SK-N-DZ (cell line): Measurements from ENCODE around the gene SAMD9. TPM values are rescaled to one million over a fixed set of nuclear protein-coding genes. Genes with fewer than 3 reads are reported as not detected.
"Not testable (repeated sequence)": the region's sequence is repeated elsewhere in the genome, so short reads cannot be mapped to it uniquely, and the experiment has no call there.

Source experiments
- DNase-seq: peaks from one replicate; pipeline ENCODE4 v3.0.0-alpha.2; 2015; ENCODE audit warnings: low spot score
- polyA plus RNA-seq, 2 experiments: library from polyadenylated mRNA; depleted of rRNA; stranded (reverse); fragments of >200 nt; gene quantifications; 2 replicates each; pipeline ENCODE4 v1.2.3, GENCODE V29; 2014

The SAMD9 gene
- polyA plus RNA-seq (2014; cell fraction: cytosol; rRNA removed): 0.02 TPM in 1 of 2 replicates, not detected in the other
- polyA plus RNA-seq (2014; cell fraction: nucleus; rRNA removed): not detected in 2 replicates

GRCh38 chr7:93117852-93118530 is at the start of gene SAMD9:
TSS of gene SAMD9 (minus strand) at chr7:93117979. CDS start at chr7:93106097, 11,882 bp downstream.
- peak; percentile 22 for DNase-seq

- no peak for DNase-seq
These were observed 47.7 kb upstream of the SAMD9 start for GRCh38 chr7:93165447-93165846.

- no peak for DNase-seq
These were observed 47.0 kb upstream of the SAMD9 start for GRCh38 chr7:93164766-93165165.

- peak; percentile 96 for DNase-seq
These were observed 43.5 kb upstream of the SAMD9 start for GRCh38 chr7:93161181-93161762.

- peak; percentile 96 for DNase-seq
These were observed 42.6 kb upstream of the SAMD9 start for GRCh38 chr7:93160410-93160809.

GRCh38 chr7:93159490-93159889 is 41.7 kb upstream of the SAMD9 start:
- no peak for DNase-seq

GRCh38 chr7:93156884-93157283 is 39.1 kb upstream of the SAMD9 start:
- DNase-seq: no peak

- DNase-seq: no peak
These were observed 32.5 kb upstream of the SAMD9 start for GRCh38 chr7:93150200-93150835.

- peak; percentile 90 for DNase-seq
These were observed 30.9 kb upstream of the SAMD9 start for GRCh38 chr7:93148727-93149126.

- DNase-seq: no peak
These were observed 30.4 kb upstream of the SAMD9 start, which contains the start of gene SAMD9L for GRCh38 chr7:93148144-93148543. TSS of gene SAMD9L (minus strand) at chr7:93148385. CDS start at chr7:93135971, 12,414 bp downstream.

GRCh38 chr7:93147363-93147762 is 29.6 kb upstream of the SAMD9 start:
- no peak for DNase-seq

- no peak for DNase-seq
These were observed 28.8 kb upstream of the SAMD9 start for GRCh38 chr7:93146472-93147141.

GRCh38 chr7:93146036-93146435 is 28.3 kb upstream of the SAMD9 start:
- no peak for DNase-seq

GRCh38 chr7:93145354-93145753 is 27.6 kb upstream of the SAMD9 start:
- no peak for DNase-seq

GRCh38 chr7:93142127-93142526 is 24.3 kb upstream of the SAMD9 start:
- no peak for DNase-seq

- DNase-seq: no peak
These were observed 22.9 kb upstream of the SAMD9 start for GRCh38 chr7:93140582-93141191.

GRCh38 chr7:93138576-93138975 is 20.8 kb upstream of the SAMD9 start:
- no peak for DNase-seq

GRCh38 chr7:93133005-93133404 is 15.2 kb upstream of the SAMD9 start:
- DNase-seq: no peak

- no peak for DNase-seq
These were observed 14.4 kb upstream of the SAMD9 start for GRCh38 chr7:93132216-93132615.

GRCh38 chr7:93126954-93127353 is 9.2 kb upstream of the SAMD9 start:
- DNase-seq: not testable (repeated sequence)

GRCh38 chr7:93123532-93123931 is 5.8 kb upstream of the SAMD9 start:
- DNase-seq: not testable (repeated sequence)
